Measurements from ENCODE around the gene MDFIC.

MDFIC gene

GRCh38 chr7:115038158-115038557 lies 116.3 kb downstream of the MDFIC start:
- no peak overlapping the region for H3K9ac ChIP-seq (ENCODE audit: low read length)
- no peak overlapping the region for H3K27ac ChIP-seq (ENCODE audit: low read depth, low read length)
- no peaks in the 10 kb centered on the region for H3K4me1 ChIP-seq (ENCODE audit: control insufficient read depth, insufficient read depth, low read length)

GRCh38 chr7:115040057-115040456 lies 118.2 kb downstream of the MDFIC start:
- no peaks in the 10 kb centered on the region for H3K27me3 ChIP-seq (ENCODE audit: control insufficient read depth, insufficient read depth, low read length)
- no peaks in the 10 kb centered on the region for H3K36me3 ChIP-seq (ENCODE audit: control insufficient read depth, insufficient read depth, low read length)
- no peak overlapping the region for H3K27ac ChIP-seq (ENCODE audit: low read depth, low read length)
- no peak overlapping the region for H3K9ac ChIP-seq (ENCODE audit: low read length)
- no peak overlapping the region for H3K4me3 ChIP-seq (ENCODE audit: low read length)
- no peaks in the 10 kb centered on the region for H3K4me1 ChIP-seq (ENCODE audit: control insufficient read depth, insufficient read depth, low read length)

More at GRCh38 chr7:115038158-115038557, 116.3 kb downstream of the MDFIC start:
- Histone ChIP-seq H3K36me3 (ENCODE audit: control insufficient read depth, insufficient read depth, low read length) (no peaks in the 10 kb centered on the region), H3K27me3 (ENCODE audit: control insufficient read depth, insufficient read depth, low read length) (no peaks in the 10 kb centered on the region), H3K4me3 (ENCODE audit: low read length) (no peak overlapping the region)

- no peaks in the 10 kb centered on the region for H3K36me3 ChIP-seq (ENCODE audit: control insufficient read depth, insufficient read depth, low read length)
- H3K4me3 ChIP-seq (ENCODE audit: low read length): no peak overlapping the region
- no peaks in the 10 kb centered on the region for H3K27me3 ChIP-seq (ENCODE audit: control insufficient read depth, insufficient read depth, low read length)
- H3K27ac ChIP-seq (ENCODE audit: low read depth, low read length): no peak overlapping the region
- no peak overlapping the region for H3K9ac ChIP-seq (ENCODE audit: low read length)
- no peaks in the 10 kb centered on the region for H3K4me1 ChIP-seq (ENCODE audit: control insufficient read depth, insufficient read depth, low read length)
Measured at GRCh38 chr7:115040495-115040894, 118.6 kb downstream of the MDFIC start.

GRCh38 chr7:115042596-115042995 lies 120.7 kb downstream of the MDFIC start:
- Histone ChIP-seq H3K27me3 (ENCODE audit: control insufficient read depth, insufficient read depth, low read length) (no peaks in the 10 kb centered on the region), H3K4me1 (ENCODE audit: control insufficient read depth, insufficient read depth, low read length) (no peaks in the 10 kb centered on the region), H3K9ac (ENCODE audit: low read length) (no peak overlapping the region), H3K27ac (ENCODE audit: low read depth, low read length) (no peak overlapping the region), H3K4me3 (ENCODE audit: low read length) (no peak overlapping the region), H3K36me3 (ENCODE audit: control insufficient read depth, insufficient read depth, low read length) (no peaks in the 10 kb centered on the region)

- Histone ChIP-seq H3K4me3 (ENCODE audit: low read length) (no peak overlapping the region), H3K27ac (ENCODE audit: low read depth, low read length) (no peak overlapping the region), H3K36me3 (ENCODE audit: control insufficient read depth, insufficient read depth, low read length) (no peaks in the 10 kb centered on the region), H3K27me3 (ENCODE audit: control insufficient read depth, insufficient read depth, low read length) (no peaks in the 10 kb centered on the region), H3K9ac (ENCODE audit: low read length) (no peak overlapping the region), H3K4me1 (ENCODE audit: control insufficient read depth, insufficient read depth, low read length) (no peaks in the 10 kb centered on the region)
Measured at GRCh38 chr7:115043605-115044004, 121.7 kb downstream of the MDFIC start.

- no peaks in the 10 kb centered on the region for H3K4me1 ChIP-seq (ENCODE audit: control insufficient read depth, insufficient read depth, low read length)
- H3K36me3 ChIP-seq (ENCODE audit: control insufficient read depth, insufficient read depth, low read length): no peaks in the 10 kb centered on the region
- no peaks in the 10 kb centered on the region for H3K27me3 ChIP-seq (ENCODE audit: control insufficient read depth, insufficient read depth, low read length)
- no peak overlapping the region for H3K27ac ChIP-seq (ENCODE audit: low read depth, low read length)
- H3K9ac ChIP-seq (ENCODE audit: low read length): no peak overlapping the region
- H3K4me3 ChIP-seq (ENCODE audit: low read length): no peak overlapping the region
Measured at GRCh38 chr7:115044224-115044623, 122.3 kb downstream of the MDFIC start.

- H3K36me3 ChIP-seq (ENCODE audit: control insufficient read depth, insufficient read depth, low read length): no peaks in the 10 kb centered on the region
- H3K4me3 ChIP-seq (ENCODE audit: low read length): no peak overlapping the region
- H3K27ac ChIP-seq (ENCODE audit: low read depth, low read length): no peak overlapping the region
- H3K4me1 ChIP-seq (ENCODE audit: control insufficient read depth, insufficient read depth, low read length): no peaks in the 10 kb centered on the region
- no peak overlapping the region for H3K9ac ChIP-seq (ENCODE audit: low read length)
- H3K27me3 ChIP-seq (ENCODE audit: control insufficient read depth, insufficient read depth, low read length): no peaks in the 10 kb centered on the region
Measured at GRCh38 chr7:115047958-115048720, 126.2 kb downstream of the MDFIC start.

GRCh38 chr7:115052706-115053105 lies 130.8 kb downstream of the MDFIC start:
- H3K27ac ChIP-seq (ENCODE audit: low read depth, low read length): no peak overlapping the region
- no peaks in the 10 kb centered on the region for H3K36me3 ChIP-seq (ENCODE audit: control insufficient read depth, insufficient read depth, low read length)
- H3K4me1 ChIP-seq (ENCODE audit: control insufficient read depth, insufficient read depth, low read length): no peaks in the 10 kb centered on the region
- H3K4me3 ChIP-seq (ENCODE audit: low read length): no peak overlapping the region
- H3K27me3 ChIP-seq (ENCODE audit: control insufficient read depth, insufficient read depth, low read length): no peaks in the 10 kb centered on the region
- H3K9ac ChIP-seq (ENCODE audit: low read length): no peak overlapping the region

GRCh38 chr7:115054478-115055065 lies 132.7 kb downstream of the MDFIC start:
- H3K9ac ChIP-seq (ENCODE audit: low read length): no peak overlapping the region
- H3K27ac ChIP-seq (ENCODE audit: low read depth, low read length): no peak overlapping the region
- no peaks in the 10 kb centered on the region for H3K36me3 ChIP-seq (ENCODE audit: control insufficient read depth, insufficient read depth, low read length)
- no peak overlapping the region for H3K4me3 ChIP-seq (ENCODE audit: low read length)
- H3K27me3 ChIP-seq (ENCODE audit: control insufficient read depth, insufficient read depth, low read length): no peaks in the 10 kb centered on the region
- no peaks in the 10 kb centered on the region for H3K4me1 ChIP-seq (ENCODE audit: control insufficient read depth, insufficient read depth, low read length)

- no peak overlapping the region for H3K27ac ChIP-seq (ENCODE audit: low read depth, low read length)
- no peaks in the 10 kb centered on the region for H3K27me3 ChIP-seq (ENCODE audit: control insufficient read depth, insufficient read depth, low read length)
- no peak overlapping the region for H3K4me3 ChIP-seq (ENCODE audit: low read length)
- H3K36me3 ChIP-seq (ENCODE audit: control insufficient read depth, insufficient read depth, low read length): no peaks in the 10 kb centered on the region
- H3K9ac ChIP-seq (ENCODE audit: low read length): no peak overlapping the region
- H3K4me1 ChIP-seq (ENCODE audit: control insufficient read depth, insufficient read depth, low read length): no peaks in the 10 kb centered on the region
Measured at GRCh38 chr7:115056019-115056418, 134.1 kb downstream of the MDFIC start.

- H3K36me3 ChIP-seq (ENCODE audit: control insufficient read depth, insufficient read depth, low read length): no peaks in the 10 kb centered on the region
- H3K4me1 ChIP-seq (ENCODE audit: control insufficient read depth, insufficient read depth, low read length): no peaks in the 10 kb centered on the region
- H3K9ac ChIP-seq (ENCODE audit: low read length): no peak overlapping the region
- no peak overlapping the region for H3K27ac ChIP-seq (ENCODE audit: low read depth, low read length)
- H3K4me3 ChIP-seq (ENCODE audit: low read length): no peak overlapping the region
- H3K27me3 ChIP-seq (ENCODE audit: control insufficient read depth, insufficient read depth, low read length): no peaks in the 10 kb centered on the region
Measured at GRCh38 chr7:115058726-115059125, 136.8 kb downstream of the MDFIC start.

GRCh38 chr7:115059321-115059720 lies 137.4 kb downstream of the MDFIC start:
- H3K4me1 ChIP-seq (ENCODE audit: control insufficient read depth, insufficient read depth, low read length): no peaks in the 10 kb centered on the region

More at GRCh38 chr7:115059321-115059720, 137.4 kb downstream of the MDFIC start:
- Histone ChIP-seq H3K4me3 (ENCODE audit: low read length) (no peak overlapping the region), H3K9ac (ENCODE audit: low read length) (no peak overlapping the region), H3K36me3 (ENCODE audit: control insufficient read depth, insufficient read depth, low read length) (no peaks in the 10 kb centered on the region), H3K27ac (ENCODE audit: low read depth, low read length) (no peak overlapping the region), H3K27me3 (ENCODE audit: control insufficient read depth, insufficient read depth, low read length) (no peaks in the 10 kb centered on the region)
